GM12878 (cell line): ENCODE data around the gene MLXIP.

Experiments
- CBX5 ChIP-seq: sonication (generic); IDR thresholded peaks from 2 replicates; pipeline ENCODE4 v1.6.1; 2016; ENCODE audit warnings: low read depth, moderate library complexity, mild to moderate bottlenecking, inconsistent platforms
- CTCF ChIP-seq, 3 experiments: IDR thresholded peaks in 2 of 3; conservative IDR thresholded peaks in 1 of 3; 2 replicates each; pipeline ENCODE4 v1.5.1; 2011; ENCODE audit warnings: low read depth in 3 of 3, low read length in 3 of 3, mild to moderate bottlenecking in 3 of 3, control low read depth in 2 of 3, moderate library complexity in 2 of 3, inconsistent platforms in 1 of 3, mixed read lengths in 1 of 3; ENCODE audit not compliant: control insufficient read depth in 2 of 3, insufficient read depth in 1 of 3; ENCODE audit errors: extremely low read depth in 1 of 3
- GABPA ChIP-seq: IDR thresholded peaks from 2 replicates; pipeline ENCODE4 v1.6.1; 2014; ENCODE audit warnings: antibody characterized with exemption, low read depth, mild to moderate bottlenecking, inconsistent platforms
- HDAC6 ChIP-seq: fragments of 200-600 bp; sonication (generic); IDR thresholded peaks from one replicate; pipeline ENCODE4 v1.8.0; 2017; ENCODE audit warnings: antibody characterized with exemption; ENCODE audit not compliant: unreplicated experiment
- IKZF1 ChIP-seq: fragments of 450-650 bp; conservative IDR thresholded peaks from 2 replicates; pipeline ENCODE4 v1.6.1; 2017; ENCODE audit warnings: antibody characterized with exemption, mild to moderate bottlenecking
- JUNB ChIP-seq: IDR thresholded peaks from 2 replicates; pipeline ENCODE4 v1.6.1; 2016; ENCODE audit warnings: antibody characterized with exemption, mild to moderate bottlenecking
- NR2C2 ChIP-seq: IDR thresholded peaks from 2 replicates; pipeline ENCODE4 v1.6.1; 2011; ENCODE audit warnings: borderline replicate concordance, low read depth; ENCODE audit not compliant: control insufficient read depth, insufficient read length
- POLR2A ChIP-seq: IDR thresholded peaks from 2 replicates; pipeline ENCODE4 v1.6.1; 2011; ENCODE audit warnings: low read depth, mild to moderate bottlenecking, low read length
- POLR2AphosphoS5 ChIP-seq: IDR thresholded peaks from 2 replicates; pipeline ENCODE4 v1.6.1; 2011; ENCODE audit warnings: mild to moderate bottlenecking, low read length, inconsistent platforms
- REST ChIP-seq: IDR thresholded peaks from 2 replicates; pipeline ENCODE4 v1.6.1; 2012; ENCODE audit warnings: mild to moderate bottlenecking, low read depth, low read length
- SKIL ChIP-seq: fragments of 450-650 bp; IDR thresholded peaks from 2 replicates; pipeline ENCODE4 v1.6.1; 2017; ENCODE audit warnings: mild to moderate bottlenecking, low read depth, inconsistent platforms; ENCODE audit not compliant: poor library complexity, severe bottlenecking
- TCF12 ChIP-seq: IDR thresholded peaks from 2 replicates; pipeline ENCODE4 v1.6.1; 2011; ENCODE audit warnings: low read depth, mild to moderate bottlenecking, low read length
- ZZZ3 ChIP-seq: IDR thresholded peaks from 2 replicates; pipeline ENCODE4 v1.6.1; 2011; ENCODE audit warnings: low read depth; ENCODE audit not compliant: control insufficient read depth, insufficient read length

DNA sequence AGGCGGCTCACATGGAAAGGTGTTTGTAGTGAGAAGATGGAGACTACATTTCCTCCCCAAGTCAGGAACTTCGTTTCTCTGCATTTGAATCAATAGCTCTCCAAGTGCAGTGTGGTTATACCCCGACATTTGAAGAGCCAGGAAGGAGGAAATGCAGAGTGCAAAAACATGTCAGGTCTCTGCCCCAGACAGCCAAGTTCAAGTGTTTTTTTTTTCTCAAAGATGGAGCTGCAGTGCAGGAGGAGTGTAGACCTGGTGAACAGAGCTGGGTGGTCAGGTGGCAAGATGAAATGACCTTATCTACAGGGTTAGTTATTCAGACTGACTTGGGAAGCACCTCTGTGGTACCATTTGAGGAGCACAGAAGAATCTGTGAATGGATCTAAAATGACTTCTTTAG lies 21.3 kb downstream of the MLXIP start:
- no peak for TF ChIP-seq ZZZ3
- TF ChIP-seq SKIL = no peak
- no peak for TF ChIP-seq POLR2AphosphoS5
- no peak for TF ChIP-seq CTCF (IDR thresholded peaks at IDR 0.05 in 2 of 3, conservative IDR thresholded peaks at IDR 0.05 in 1 of 3; ENCODE audit: control insufficient read depth in 2 of 3, extremely low read depth in 1 of 3, insufficient read depth in 1 of 3, low read depth in 3 of 3, low read length in 3 of 3)
- TF ChIP-seq POLR2A = no peak
- TF ChIP-seq REST = no peak
- TF ChIP-seq CBX5 = no peak
- TF ChIP-seq GABPA = no peak
- no peak for TF ChIP-seq HDAC6
- TF ChIP-seq TCF12 = no peak
- TF ChIP-seq JUNB = no peak
- TF ChIP-seq IKZF1 = no peak
- TF ChIP-seq NR2C2 = no peak
